Lower lobe of right lung (tissue), 2 donors: ENCODE results near the gene UBE2O. TPM values are rescaled to one million over a fixed set of nuclear protein-coding genes. Genes with fewer than 3 reads are reported as not detected.
A peak's percentile ranks its signal among the peaks of the same experiment; 100 is the strongest.

ENCODE experiments used
- ATAC-seq, 2 donors: fragments of 200-7000 bp; cut with Tn5 transposase; one replicate each; pipeline ENCODE4 v1.9.1; 2020 to 2022; ENCODE audit warnings: mild to moderate bottlenecking in 2 of 2, moderate library complexity in 2 of 2
- DNase-seq: peaks from one replicate; pipeline ENCODE4 v3.0.0-alpha.2; 2020
- H3K27ac ChIP-seq: fragments of 200-600 bp; one replicate; pipeline ENCODE4 v1.8.0; 2022
- H3K27me3 ChIP-seq: fragments of 200-600 bp; one replicate; pipeline ENCODE4 v1.8.0; 2022; ENCODE audit warnings: low read depth
- H3K36me3 ChIP-seq: fragments of 200-600 bp; one replicate; pipeline ENCODE4 v1.8.0; 2022; ENCODE audit warnings: mild to moderate bottlenecking
- H3K4me1 ChIP-seq: fragments of 200-600 bp; one replicate; pipeline ENCODE4 v1.8.0; 2022
- H3K4me3 ChIP-seq: fragments of 200-600 bp; one replicate; pipeline ENCODE4 v1.8.0; 2022; ENCODE audit warnings: mild to moderate bottlenecking
- H3K9me3 ChIP-seq: fragments of 200-600 bp; one replicate; pipeline ENCODE4 v1.8.0; 2022
- CTCF ChIP-seq: fragments of 200-600 bp; IDR thresholded peaks from one replicate; pipeline ENCODE4 v1.8.0; 2022; ENCODE audit warnings: antibody characterized with exemption, mild to moderate bottlenecking
- intact Hi-C: fragments of 100-400 bp; cut with DNase I; formaldehyde crosslinking; loops from one replicate; pipeline ENCODE4 v1.11.0; 2022
- total RNA-seq: library from RNA; stranded (reverse); fragmentation: NEBNext Ultra II Directional; extraction: Animal tissue kit (Norgen Biotek cat#: 25700); gene quantifications from one replicate; pipeline ENCODE4 v1.2.1, GENCODE V29; 2021
- donor health status: DM: no; HTN: yes; CAD: no; lungs with severe emphysema.

Gene UBE2O
- total RNA-seq, 1 donor from 2014 or later: 18.2 TPM

- H3K4me3 ChIP-seq: no peak overlapping the region
- H3K36me3 ChIP-seq: peaks cover 39% of the 10 kb centered on the region
- no peaks in the 10 kb centered on the region for H3K9me3 ChIP-seq
- intact Hi-C loops: no loop called here
- no peak for DNase-seq
- no peaks in the 10 kb centered on the region for H3K27me3 ChIP-seq
- peak in 1 of 2 donors; percentile 21 for ATAC-seq
- TF ChIP-seq CTCF: no peak
- peaks cover 15% of the 10 kb centered on the region for H3K4me1 ChIP-seq
- H3K27ac ChIP-seq: peak overlapping the region; percentile 11
These were observed 28.2 kb upstream of the UBE2O start for GRCh38 chr17:76481071-76481655.

DNA sequence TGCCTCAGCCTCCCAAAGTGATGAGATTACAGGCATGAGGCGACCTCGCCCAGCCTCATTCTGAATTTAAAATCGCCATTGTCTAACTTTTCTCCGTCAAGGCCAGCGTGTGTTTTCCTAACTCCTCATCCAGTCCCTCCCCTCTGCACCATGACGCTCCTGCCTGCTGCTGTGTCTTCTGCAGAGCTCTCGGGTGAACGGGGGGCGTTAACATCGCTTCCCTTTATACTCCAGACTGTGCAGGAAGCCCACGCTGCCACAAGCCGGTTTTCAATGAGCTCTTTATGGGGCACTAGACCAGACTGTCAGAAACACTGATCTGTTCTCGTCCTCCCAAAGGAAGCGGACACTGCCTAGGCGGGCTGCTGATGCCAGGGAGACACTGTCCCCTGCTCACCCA, 27.7 kb upstream of the UBE2O start:
- intact Hi-C loops: no loop called here
- H3K36me3 ChIP-seq: peaks cover 39% of the 10 kb centered on the region
- ATAC-seq (no peak), DNase-seq (no peak)
- H3K9me3 ChIP-seq: no peaks in the 10 kb centered on the region
- no peaks in the 10 kb centered on the region for H3K27me3 ChIP-seq
- H3K4me3 ChIP-seq: no peak overlapping the region
- peak overlapping the region; percentile 11 for H3K27ac ChIP-seq
- H3K4me1 ChIP-seq: peaks cover 14% of the 10 kb centered on the region
- TF ChIP-seq CTCF: no peak

GRCh38 chr17:76479515-76480060, 26.6 kb upstream of the UBE2O start:
- intact Hi-C loops: no loop called here
- peaks cover 47% of the 10 kb centered on the region for H3K36me3 ChIP-seq
- H3K4me1 ChIP-seq: peaks cover 5% of the 10 kb centered on the region
- no peak overlapping the region for H3K4me3 ChIP-seq
- no peak for TF ChIP-seq CTCF
- H3K9me3 ChIP-seq: no peaks in the 10 kb centered on the region
- no peak for ATAC-seq
- H3K27me3 ChIP-seq: no peaks in the 10 kb centered on the region
- no peak for DNase-seq
- H3K27ac ChIP-seq: no peak overlapping the region

DNA sequence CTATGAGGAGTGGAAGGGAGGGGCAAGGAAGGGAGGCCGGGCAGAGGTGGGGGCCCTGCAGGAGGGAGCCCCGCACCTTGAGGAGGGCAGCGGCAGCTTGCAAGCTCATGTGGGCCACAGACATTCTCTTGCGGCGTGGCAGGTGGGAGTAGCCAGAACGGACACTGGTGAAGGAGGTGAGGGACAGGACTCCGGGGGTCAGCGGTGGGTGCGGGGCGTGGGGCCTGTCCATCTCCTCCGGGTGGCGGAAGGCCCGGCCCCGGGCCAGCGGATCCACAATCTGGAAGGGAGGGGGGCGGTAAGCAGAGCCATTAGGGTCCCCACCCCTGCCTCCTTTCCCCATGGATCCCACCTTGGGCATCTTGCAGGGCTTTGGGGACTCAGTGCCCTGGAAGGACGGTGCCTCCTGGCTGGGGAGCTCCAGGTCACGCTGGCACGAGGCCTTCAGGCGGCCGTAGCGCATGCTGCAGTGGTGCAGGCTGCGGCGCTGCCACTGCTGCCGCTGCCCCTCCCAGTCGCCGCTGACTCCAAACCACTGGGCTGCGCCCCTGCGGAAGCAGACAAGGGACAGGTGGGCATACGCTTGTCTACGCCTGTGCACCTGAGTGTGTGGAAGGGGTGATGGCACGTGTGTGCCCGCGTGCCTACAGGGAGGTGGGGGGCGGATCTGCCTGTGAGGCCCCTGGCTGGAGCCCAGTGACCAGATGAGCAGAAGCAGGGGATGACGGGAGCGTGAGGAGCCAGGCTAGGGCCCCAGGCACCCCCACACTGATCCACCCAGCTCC, 26.0 kb upstream of the UBE2O start:
- intact Hi-C loops: no loop called here
- DNase-seq: no peak
- ATAC-seq: no peak
- Histone ChIP-seq H3K4me3 (no peak overlapping the region), H3K27me3 (no peaks in the 10 kb centered on the region), H3K36me3 (peaks cover 54% of the 10 kb centered on the region), H3K9me3 (no peaks in the 10 kb centered on the region), H3K27ac (no peak overlapping the region), H3K4me1 (no peaks in the 10 kb centered on the region)
- TF ChIP-seq CTCF: no peak

- intact Hi-C loops: no loop called here
- H3K36me3 ChIP-seq: peaks cover 62% of the 10 kb centered on the region
- H3K9me3 ChIP-seq: no peaks in the 10 kb centered on the region
- no peaks in the 10 kb centered on the region for H3K27me3 ChIP-seq
- no peak for ATAC-seq
- H3K4me1 ChIP-seq: no peaks in the 10 kb centered on the region
- no peak for TF ChIP-seq CTCF
- no peak overlapping the region for H3K27ac ChIP-seq
- no peak for DNase-seq
- no peak overlapping the region for H3K4me3 ChIP-seq
These were observed 25.1 kb upstream of the UBE2O start for GRCh38 chr17:76478097-76478496.
